COLO668 (cell line): ENCODE measurements around the gene DOCK4.

ENCODE experiments used
- DNase-seq: peaks from one replicate; lab custom pipeline; 2025; ENCODE audit not compliant: unreplicated experiment; lab: John Stamatoyannopoulos, UW

DOCK4 gene

GRCh38 chr7:111705807-111706206 is 500.4 kb downstream of the DOCK4 start:
- DNase-seq: no peak

GRCh38 chr7:111697771-111698170 is 508.4 kb downstream of the DOCK4 start:
- no peak for DNase-seq

GRCh38 chr7:111694376-111694775 is 511.8 kb downstream of the DOCK4 start:
- DNase-seq: no peak

- no peak for DNase-seq
Measured at GRCh38 chr7:111690364-111691111, 515.7 kb downstream of the DOCK4 start.

- DNase-seq: no peak
Measured at GRCh38 chr7:111685349-111685748, 520.9 kb downstream of the DOCK4 start.

GRCh38 chr7:111682588-111683340 is 523.4 kb downstream of the DOCK4 start:
- DNase-seq: no peak

- DNase-seq: no peak
Measured at GRCh38 chr7:111681242-111681641, 525.0 kb downstream of the DOCK4 start.

- no peak for DNase-seq
Measured at GRCh38 chr7:111678986-111679385, 527.2 kb downstream of the DOCK4 start.

GRCh38 chr7:111678281-111678680 is 527.9 kb downstream of the DOCK4 start:
- DNase-seq: no peak

GRCh38 chr7:111677848-111678247 is 528.4 kb downstream of the DOCK4 start:
- DNase-seq: no peak

GRCh38 chr7:111676811-111677210 is 529.4 kb downstream of the DOCK4 start:
- DNase-seq: no peak
